GM19468 (cell line): Measurements from ENCODE around the gene STIL.

Experiments used
- ATAC-seq: cut with Tn5 transposase; IDR thresholded peaks from one replicate; pipeline ENCODE4 v1.9.1; 2021; ENCODE audit warnings: mild to moderate bottlenecking, moderate library complexity, moderate number of reproducible peaks; ENCODE audit not compliant: unreplicated experiment; ENCODE audit errors: extremely low read depth

The STIL gene

DNA sequence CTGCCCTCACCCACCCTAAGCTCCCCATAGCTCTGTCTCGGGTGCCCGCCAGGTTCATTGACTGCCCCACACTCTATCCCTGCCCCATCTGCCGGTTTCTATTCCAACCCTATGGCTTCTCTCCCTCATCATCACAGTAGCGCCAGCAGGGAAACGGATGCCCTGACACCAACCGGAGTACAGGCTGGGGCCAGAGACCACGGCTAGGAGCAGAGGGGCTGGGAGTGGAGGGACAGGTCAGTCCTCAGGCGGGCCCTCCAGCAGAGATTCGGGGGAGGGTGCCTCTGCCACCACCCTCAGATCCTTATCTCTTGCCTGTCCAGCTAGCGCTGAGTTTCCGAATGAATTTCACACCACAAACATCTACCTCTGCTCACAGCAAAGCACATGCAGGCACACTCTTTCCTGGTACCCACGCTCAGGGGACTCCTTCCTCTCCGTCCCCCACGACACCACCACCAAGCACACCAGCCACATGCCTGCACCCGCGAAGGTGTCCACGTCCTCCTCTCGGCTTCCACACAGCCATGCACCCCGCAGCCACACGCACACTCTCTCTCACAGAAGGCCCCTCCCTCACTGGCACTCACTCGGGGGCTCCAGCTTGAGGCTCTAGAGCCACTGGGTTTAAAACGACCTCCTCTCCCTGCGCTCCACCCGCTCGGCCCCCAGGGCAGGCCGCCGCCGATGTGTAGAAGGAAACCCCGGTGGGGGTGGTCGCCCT, 89.1 kb downstream of the STIL start:
- ATAC-seq = no peak

DNA sequence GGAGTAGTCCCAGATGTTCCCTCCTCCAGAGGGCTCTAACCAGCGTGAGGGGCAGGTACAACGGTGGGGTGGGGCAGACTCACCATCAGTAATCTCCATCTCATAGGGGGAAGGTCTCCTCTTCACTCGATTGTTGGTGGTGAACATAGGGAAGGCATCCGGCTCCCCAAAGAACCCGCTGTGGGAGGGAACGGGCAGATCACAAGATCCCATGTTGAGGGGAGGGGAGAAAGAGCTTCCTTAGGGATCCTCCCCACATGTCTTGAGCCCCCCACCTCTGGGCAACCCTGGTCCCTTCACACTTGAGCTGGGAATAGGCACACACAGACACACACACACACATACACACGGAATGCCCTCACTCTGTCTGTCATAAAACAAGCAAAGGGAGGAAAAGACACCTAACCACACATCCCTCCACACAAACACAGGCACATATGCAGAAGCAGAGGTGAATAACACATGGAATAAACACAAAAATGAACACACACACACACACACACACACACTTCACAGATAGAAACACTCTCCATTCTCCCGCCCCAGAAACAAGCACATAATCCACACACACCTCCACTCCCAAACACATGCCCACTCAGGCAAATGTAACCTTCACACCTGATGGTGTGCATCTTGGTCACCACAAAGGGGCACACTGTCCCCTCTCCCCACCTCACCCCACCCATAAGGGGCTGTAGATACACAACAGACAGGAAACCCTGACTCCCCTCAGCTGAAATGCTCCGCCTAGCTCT, 89.8 kb downstream of the STIL start:
- ATAC-seq = no peak

DNA sequence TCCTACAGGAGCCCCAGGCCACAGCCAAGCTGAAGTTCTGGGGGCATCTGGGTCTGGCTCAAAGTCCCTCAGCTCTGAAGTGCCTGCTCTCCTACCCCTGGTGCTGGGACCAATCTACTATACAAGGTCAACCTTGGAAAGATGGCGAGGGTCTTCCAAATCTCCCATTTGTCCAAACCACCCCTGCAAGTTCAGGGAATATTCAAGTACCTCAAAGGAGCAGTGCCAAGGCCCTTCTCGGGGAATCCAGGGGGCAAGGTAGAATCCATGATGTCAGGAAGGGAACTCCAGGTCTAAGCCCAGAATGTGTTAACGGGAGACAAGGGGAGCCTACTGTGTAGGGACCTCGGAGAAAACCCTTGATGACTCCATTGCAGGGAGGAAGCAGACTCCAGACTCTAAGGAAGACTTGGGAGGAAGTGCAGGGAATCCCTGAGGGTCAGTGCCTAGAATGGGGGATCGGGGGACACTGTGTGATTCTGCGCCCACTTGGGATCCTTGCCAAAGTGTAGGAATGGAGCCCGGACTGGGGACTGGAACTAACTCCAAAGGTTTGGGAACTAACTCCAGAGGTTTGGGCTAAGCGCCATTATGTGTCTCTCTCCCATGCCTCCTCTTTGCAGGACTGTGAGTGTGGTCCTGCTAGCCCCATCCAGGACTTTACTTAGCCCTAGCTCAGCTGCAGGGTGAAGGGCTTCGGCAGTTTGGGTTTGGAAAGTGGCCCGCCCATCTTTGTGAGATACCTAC, 90.6 kb downstream of the STIL start:
- ATAC-seq = no peak

DNA sequence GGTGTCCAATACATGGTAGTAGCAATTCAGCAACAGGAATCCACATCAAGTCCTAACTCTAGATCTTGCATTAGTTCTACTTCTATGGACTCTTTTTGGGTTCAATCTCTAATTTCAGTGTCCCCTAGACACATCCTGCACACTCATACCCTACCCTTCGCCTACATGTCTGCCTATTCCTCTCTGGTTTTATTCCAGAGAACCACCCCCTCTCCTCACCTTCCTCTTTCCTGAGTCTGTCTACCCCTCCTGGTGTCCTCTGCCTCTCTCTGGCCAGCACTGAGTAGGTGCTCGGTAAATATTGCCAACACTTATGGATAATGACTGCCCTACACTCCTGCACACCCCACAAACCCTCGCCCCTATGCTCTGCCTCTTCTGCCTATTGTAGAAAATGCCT, 91.5 kb downstream of the STIL start:
- no peak for ATAC-seq

DNA sequence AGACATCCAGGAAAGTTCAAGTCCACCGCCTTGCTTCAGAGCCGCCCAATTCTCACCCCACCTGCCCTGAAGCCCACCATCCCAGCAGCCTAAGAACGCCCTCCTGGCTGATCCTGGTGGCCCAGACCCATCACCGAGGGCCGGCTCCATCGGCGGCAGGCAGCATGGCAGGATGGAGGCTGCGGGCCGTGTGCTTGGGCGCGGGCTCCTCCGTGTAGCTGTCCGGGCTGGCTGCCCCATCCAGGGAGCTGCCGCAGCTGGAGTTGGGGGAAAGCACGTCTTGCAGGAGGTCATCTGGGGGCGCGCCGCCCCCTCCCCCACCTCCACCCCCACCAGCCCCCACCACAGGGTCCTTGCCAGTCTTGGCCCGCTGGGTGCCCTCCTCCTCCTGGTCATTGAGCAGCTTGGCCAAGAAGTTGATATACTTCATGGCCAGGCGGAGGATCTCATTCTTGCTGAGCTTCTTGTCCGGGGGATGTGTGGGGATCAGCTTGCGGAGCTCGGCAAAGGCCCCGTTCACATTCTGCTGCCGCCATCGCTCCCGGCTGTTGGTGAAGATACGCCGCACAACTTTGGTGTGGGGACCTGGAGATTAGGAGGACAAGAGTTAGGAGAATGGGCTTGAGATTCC, 94.2 kb downstream of the STIL start:
- ATAC-seq = no peak

DNA sequence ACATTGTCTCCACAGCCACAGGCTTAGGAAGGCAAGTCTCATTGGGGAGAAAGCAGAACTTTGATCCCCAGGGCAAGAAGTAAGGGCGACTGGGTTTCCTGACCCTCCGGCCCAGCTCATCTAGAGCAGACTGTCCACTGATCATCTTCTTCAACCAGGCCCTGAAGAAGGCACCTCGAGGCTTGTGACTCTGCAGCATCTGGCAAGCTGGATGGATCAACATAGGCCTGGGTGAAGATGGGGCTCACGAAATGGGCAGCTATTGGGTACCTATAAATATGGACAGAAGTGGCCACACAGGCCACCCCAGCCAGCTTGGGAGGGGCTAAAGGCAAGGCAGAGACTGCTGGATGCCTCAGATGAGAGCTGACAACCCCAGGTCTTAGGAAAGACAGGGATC, 94.9 kb downstream of the STIL start:
- ATAC-seq = no peak

DNA sequence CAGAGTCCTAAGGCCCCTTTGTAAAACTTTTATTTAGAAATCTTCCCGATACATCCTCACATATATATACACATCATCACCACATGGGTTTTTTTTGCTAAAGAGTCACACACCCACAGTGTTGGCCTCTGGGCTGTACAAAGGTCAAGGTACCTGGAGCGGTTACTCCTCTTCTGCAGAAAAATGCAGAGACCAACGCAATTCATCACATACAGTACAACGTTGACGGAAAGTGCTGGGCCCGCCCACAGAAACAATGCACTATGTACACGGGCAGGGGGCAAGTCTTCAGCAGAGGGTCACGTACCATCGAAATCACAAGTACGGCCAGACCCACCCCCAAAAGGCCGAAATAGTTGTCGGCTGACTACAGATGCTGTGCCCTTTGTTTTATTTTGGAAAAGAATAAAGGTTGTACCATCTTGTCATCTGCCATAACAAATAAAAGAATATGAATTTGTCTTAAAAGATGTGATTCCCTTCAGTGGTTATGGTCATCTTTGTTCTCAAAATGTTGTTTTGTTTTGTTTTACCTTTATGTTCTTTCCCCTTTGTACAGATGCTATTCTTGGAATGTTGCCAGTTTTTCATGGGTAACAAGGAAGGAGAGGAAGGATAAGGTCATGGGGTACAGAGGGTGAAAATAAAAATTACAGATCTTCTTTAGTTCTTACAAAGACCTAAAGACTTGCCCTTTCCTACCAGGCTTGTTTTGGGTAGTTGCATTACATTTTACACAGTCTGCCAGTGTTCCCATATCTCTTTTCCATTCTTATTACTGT, 97.5 kb downstream of the STIL start:
- ATAC-seq = no peak

DNA sequence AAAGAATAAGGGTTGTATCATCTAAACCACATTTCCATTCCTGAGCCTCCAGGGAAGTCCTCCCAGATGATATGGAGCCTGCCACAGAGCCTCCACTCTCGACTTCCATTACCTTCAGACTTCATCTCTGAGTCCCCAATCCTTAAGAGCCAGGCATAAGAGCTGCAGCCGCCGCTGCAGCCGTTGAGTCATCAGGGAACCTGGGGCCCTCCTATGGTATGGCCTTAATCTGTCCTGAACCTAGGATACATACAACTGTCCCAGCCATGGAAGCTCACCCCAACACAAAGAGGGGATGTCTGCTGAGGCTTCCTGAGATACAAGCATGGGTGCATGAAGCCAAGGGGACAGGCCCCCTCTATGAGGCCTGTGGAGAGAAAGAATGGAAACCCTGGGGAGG, 98.2 kb downstream of the STIL start:
- ATAC-seq = no peak

DNA sequence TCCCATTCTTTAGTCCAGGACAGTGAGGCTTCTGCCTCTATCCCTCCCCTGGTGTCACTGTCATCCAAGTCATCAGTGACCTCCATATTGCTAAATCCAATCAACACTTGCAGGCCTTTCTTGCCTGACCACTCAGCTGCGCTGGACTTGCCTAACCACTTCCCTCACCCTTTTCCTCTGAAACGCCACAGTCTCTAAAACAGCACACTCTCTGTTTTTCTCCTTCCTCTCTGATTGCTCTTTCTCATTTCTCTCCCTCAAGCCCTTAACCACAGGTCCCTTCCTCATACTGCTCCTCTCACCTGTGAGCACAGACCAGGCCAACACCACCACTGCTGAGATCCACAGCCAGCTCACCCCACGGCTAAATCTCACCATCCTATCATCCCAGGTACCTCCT, 99.4 kb downstream of the STIL start:
- ATAC-seq = no peak

DNA sequence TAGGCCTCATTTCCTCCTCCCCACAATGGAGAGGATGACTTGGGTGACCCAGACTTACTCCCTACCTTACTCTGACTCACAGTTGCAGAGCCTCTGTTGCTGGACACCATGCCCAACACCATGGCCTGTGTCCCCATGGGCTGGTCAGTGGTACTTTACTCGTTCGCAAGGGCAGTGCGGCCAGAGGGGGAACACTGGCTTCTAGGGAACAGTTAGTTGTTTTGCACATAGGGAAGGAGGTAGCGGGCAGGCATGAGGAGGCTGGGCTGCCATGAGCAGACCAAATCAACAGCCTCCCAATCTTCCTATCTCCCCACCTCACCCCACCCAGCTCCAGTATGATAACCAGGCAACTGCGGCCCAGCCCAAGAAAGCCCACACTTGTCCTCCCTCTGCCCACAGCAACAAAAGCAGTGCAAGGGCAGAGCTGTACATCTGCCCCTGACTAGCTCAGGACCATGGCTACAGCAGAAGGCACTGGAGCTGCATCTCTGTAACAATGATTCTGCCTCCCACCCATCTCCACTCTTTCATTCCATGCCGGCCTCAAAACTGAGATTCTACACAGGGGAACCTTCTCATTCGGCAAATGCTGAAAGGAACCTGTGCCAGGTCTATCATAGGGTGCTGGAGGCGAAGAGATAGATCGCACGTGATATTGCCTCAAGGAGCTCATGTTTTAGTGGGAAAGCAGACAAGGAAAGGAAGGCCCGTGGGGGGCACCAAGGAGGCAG, 100.5 kb downstream of the STIL start:
- no peak for ATAC-seq

DNA sequence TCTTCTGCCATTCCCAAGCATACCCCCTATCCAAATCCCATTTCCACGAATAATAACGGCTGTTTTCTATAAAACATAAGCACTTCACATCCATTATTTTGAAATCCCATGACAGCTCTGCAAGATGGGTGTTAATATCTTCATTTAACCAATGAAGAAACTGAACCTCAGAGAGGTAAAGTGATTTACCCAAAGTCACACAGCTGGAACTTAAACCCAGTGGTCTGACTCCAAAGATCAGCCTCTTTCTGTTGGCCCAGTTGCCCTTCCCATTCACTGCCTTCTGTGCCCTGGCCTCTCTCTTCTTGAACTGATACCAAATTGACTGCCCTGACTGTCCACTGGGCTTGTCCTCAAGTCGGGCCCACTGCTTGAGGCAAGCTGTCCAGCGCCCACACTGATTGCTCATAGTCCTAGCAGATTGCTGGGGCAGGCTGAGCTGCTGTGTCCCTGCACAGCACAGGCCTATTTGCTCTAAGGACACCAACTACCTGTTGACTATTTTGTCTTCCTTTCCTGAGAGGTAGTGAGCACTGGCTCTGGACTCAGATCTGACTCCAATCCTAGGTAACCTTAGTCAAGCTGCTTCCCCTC, 101.2 kb downstream of the STIL start:
- ATAC-seq = no peak

DNA sequence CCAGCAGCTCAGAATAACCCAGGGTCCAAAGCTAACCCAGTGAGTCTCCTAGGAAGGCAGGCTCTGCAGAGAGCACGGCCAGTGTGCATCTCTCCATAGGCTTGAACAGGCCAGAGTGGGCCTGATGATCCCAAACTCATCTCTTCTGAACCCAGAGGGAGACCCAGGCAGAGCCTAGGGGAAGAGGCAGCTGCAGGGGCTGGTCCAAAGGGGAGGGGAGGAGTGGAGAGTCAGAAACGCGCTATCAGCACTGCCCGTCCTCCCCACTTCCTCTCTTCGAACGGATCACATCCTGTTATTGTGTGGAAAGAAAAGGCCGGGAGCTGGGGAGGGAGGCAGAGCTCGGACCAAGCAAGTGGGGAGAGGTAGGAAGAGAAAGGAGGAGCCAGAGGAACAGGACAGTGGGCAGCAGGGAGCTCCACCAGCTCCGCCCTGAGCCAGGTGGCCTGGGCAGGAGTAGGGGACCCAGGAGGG, 102.1 kb downstream of the STIL start:
- ATAC-seq = no peak

DNA sequence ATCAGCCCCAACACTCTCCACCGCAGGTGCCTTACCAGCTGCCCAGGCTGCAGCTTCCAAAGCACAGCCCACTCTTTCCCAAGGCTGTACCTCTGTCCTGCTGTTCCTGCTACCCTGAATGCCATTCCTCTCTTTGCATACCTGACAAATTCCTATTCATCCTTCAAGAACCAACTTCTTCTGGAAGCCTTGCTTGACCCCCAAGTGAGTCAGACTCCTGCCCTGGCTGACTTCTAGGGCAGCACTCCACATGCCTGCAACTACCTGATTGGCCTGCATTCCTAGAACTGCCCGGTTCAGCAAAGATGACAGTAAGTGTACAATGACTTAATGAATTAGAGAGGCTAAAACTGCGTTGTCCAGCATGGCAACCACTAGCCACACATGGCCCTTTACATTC, 103.3 kb downstream of the STIL start:
- no peak for ATAC-seq

DNA sequence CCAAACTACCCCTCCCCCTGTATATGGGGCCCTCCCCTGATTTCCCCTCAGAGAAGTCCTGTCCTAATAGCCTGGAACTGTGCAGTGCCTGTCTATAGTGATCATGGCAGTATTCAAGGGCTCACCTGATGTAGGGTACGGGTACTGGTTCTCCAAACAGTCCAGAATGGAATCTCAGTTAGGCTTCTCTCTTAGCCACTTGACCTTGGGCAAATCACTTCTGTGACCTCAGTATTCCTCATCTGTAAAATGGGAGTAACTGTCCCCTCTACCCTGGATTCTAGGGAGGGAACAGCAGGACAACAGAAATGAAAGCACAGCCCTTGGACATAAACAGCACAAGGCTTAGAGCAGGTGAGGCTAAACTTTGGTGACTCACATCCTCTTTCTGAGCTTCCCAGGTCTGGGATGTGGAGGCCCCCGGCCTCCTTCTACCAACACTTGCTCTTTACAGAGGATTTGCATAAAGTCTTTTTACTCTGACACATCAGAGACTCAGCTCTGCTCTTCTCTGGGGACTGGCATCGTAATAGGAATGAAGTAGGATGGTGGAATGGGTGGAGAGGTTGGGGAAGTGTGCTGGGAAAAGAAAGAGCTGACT, 104.1 kb downstream of the STIL start:
- ATAC-seq = no peak

DNA sequence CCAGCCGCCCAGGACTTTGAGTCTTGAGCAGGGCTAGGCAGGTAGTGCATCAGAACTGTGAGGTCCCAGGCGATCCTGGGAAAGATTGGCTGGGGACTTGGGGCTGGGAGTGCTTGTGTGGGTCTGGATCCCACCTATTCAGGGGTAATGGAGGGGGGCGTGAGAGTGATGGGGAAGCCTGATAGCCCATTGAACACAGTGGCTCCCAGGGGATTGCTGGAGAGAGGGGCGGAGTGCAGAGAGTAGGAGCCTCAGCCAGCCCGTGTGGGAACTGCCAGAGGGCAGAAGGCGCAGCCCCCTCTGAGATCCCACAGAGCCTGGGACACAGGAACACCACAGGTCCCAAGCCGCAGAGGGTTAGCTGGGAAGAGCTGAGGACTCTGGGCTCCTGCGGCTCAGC, 104.9 kb downstream of the STIL start:
- no peak for ATAC-seq

DNA sequence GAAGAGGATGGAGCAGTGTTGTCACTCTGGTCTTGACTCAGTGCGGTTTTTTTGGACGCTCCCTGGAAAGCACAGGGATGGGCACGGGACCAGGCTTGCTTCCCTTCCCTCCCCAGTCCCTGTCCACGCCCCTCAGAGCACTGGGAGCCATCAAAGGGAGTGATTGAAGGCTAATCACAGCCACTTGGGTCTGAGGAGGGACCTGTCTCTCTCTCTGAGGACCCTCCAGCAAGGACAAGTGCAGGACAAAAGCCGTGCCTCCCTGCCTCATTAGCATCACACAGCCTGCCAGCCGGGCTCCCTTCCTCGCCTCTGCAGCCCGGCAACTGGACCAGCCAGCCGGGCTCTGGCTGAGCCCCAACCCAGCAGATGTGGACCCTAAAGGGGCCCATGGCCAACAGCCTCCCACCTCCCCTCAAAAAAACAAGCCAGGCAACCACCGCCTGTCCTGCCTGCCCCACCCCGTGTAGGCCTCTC, 105.5 kb downstream of the STIL start:
- no peak for ATAC-seq

DNA sequence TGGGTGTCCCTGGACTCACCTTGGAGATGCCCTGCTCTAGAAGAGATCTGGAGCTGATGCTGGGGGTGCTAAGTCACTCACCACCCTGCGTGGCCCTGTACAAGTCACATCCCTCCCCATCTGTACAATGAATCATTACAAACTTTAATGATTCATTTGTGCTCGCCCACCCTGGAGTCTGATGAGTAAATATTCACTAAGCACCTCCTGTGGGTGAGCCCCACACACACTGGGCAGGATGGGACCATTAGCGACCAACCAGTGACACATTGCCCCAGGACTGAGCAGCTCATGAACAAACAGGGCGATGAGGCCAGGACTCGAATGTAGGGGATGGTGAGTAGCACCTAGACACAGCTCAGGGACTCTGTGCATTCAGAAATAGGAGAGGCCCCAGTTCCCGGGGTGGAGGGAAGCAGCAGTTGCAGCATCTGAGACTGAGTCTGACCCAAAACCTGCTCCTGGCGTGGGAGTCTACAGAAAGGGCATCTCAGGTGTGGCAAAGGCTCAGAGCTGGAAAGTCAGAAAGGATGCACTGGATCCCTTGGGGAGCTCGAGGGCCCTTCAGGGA, 106.1 kb downstream of the STIL start:
- no peak for ATAC-seq

DNA sequence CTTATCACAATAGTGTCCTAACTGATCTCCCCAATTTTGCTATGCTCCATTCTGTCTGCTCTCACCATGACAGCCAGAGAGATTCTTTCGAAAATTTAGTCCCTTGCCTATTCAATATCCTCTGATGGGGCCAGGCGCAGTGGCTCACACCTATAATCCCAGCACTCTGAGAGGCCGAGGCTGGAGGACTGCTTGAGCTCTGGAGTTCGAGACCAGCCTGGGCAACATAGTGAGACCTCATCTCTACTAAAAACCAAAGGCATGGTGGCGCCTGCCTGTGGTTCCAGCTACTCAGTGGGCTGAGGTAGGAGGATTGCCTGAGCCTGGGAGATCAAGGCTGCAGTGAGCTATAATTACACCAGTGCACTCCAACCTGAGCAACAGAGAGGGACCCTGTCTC, 108.0 kb downstream of the STIL start:
- ATAC-seq = no peak
